Measurements from ENCODE around the gene BRSK1.

BRSK1 gene

DNA sequence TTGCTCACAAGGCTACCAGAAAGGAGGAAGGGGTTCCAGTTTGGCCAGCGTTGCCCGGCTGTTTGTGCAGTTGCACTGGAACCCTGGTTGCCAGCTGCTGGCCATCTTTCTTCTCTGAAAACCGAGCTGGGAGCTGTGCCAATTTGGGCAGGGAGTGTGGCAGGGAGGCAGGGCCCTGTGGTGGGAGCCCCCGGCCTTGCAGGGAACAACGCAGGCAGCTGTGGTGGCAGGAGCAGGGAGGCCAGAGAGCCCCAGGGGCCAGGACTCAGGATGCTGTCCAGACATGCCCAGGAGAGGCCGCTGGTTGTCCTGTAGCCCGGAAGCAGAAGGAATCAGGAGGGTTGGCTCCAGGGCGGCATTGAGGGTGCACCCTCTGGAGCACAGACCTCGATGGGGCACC is 60.6 kb downstream of the BRSK1 start:
- TF ChIP-seq Cebpa-rat (IDR thresholded peaks at IDR 0.05): no peak
- Histone ChIP-seq H3K4me3 (no peak overlapping the region), H3K4me2 (peak overlapping the region in 6 of 11 experiments; percentile 13 to 46 (median 26); a peak in 8 of 22 replicates), H3K27me3 (no peaks in the 10 kb centered on the region), H3K4me1 (peaks cover 19 to 83% (median 71%) of the 10 kb centered on the region in 10 experiments), H3K36me3 (peaks cover 16 to 66% (median 38%) of the 10 kb centered on the region in 11 experiments), H4K20me1 (peaks cover 6 to 56% (median 10%) of the 10 kb centered on the region in 11 experiments; a peak in 14 of 22 replicates), H3K9ac (peak overlapping the region in 6 of 11 experiments; percentile 20 to 63 (median 29); a peak in 6 of 22 replicates), H3K27ac (peak overlapping the region in 1 of 11 experiments; percentile 36; a peak in 1 of 22 replicates), H3K9me3 (replicated peaks in 1 of 11) (no peaks in the 10 kb centered on the region)

DNA sequence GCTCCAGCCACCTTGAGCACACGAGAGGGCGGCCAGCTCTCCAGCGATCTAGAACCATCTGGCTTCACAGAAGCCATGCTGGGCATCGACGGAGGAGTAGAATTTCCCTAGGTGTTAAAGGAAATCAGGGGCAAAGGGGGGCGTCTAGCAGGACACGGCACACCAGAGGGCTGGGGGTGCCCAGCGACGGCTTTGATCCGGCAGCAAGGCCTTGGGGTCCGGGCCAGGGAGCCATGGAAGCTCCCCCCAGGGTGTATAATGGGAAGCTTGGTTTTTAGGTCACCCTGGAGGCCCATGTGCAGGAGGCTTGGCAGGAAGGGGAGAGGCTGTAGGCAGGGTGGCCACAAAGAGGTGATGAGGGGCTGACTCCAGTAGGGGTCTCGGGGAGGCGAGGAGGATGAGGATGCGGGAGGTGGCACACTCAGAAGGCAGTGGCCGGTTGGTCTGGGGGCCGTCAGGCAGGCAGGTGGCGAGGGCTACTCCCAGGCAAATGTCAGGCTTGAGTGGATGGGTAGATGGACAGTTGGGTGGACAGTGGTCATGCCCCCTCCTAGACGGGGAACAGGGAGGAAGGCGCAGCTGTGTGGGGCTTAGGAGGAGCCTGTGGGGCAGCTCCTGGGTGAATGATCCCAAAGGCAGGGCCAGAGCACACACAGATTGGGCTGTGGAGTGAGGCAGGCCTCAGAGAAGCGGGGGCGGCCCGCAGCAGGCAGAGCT is 61.5 kb downstream of the BRSK1 start:
- H4K20me1 ChIP-seq: peaks cover 6 to 56% (median 10%) of the 10 kb centered on the region in 11 experiments; a peak in 14 of 22 replicates
- peaks cover 16 to 66% (median 38%) of the 10 kb centered on the region in 11 experiments for H3K36me3 ChIP-seq
- no peaks in the 10 kb centered on the region for H3K9me3 ChIP-seq (replicated peaks in 1 of 11)
- peak overlapping the region in 3 of 11 experiments; percentile 18 to 33 (median 19); a peak in 4 of 22 replicates for H3K9ac ChIP-seq
- H3K4me1 ChIP-seq: peaks cover 19 to 86% (median 72%) of the 10 kb centered on the region in 10 experiments
- H3K4me2 ChIP-seq: peak overlapping the region in 3 of 11 experiments; percentile 13 to 46 (median 31); a peak in 2 of 22 replicates
- no peak overlapping the region for H3K4me3 ChIP-seq
- H3K27me3 ChIP-seq: no peaks in the 10 kb centered on the region
- peak overlapping the region in 1 of 11 experiments; percentile 2; a peak in 1 of 22 replicates for H3K27ac ChIP-seq
- no peak for TF ChIP-seq Cebpa-rat (IDR thresholded peaks at IDR 0.05)

DNA sequence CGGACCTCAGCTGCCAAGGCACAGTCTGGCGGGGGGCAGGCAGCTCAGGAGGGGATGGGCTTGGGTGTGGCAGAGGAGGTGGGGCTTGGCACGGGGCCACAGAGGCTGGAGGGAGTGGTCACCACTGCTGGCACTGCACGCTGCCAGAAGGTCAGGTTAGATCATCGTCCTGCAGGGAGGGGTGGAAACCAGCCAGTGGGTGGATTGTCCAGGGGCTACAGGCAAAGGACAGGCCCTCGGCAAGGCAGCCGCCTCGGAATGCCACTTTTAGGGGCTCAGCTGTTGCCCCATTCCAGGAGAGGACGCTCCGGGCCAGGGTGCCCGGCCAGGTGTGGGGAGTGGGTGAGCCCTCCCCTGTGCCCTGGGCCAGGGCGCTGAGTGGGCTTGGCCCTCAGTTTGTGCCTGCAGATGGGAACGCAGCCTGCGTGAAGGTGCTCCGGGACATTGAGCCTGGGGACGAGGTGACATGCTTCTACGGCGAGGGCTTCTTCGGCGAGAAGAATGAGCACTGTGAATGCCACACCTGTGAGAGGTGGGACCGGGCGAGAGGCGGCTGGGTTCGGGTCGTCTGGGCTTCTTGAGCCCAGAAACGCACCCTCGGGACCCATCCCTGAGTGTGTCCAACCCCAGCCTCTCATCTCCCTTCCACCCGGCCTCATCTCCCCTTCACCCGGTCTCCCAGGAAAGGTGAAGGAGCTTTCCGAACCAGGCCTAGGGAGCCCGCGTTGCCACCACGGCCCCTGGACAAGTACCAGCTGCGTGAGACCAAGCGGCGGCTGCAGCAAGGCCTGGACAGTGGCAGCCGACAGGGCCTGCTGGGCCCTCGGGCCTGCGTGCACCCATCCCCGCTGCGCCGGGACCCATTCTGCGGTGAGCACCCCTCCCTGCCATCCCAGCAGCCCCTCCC is 62.3 kb downstream of the BRSK1 start:
- Histone ChIP-seq H3K27me3 (peaks cover 0 to under 1% (median 0%) of the 10 kb centered on the region in 11 experiments; a peak in 1 of 22 replicates), H3K9me3 (replicated peaks in 1 of 11) (no peaks in the 10 kb centered on the region), H3K4me2 (peak overlapping the region in 1 of 11 experiments; percentile 31; a peak in 1 of 22 replicates), H3K9ac (peak overlapping the region in 1 of 11 experiments; percentile 19; a peak in 2 of 22 replicates), H3K4me1 (peaks cover 19 to 87% (median 70%) of the 10 kb centered on the region in 10 experiments), H3K4me3 (no peak overlapping the region), H3K36me3 (peaks cover 16 to 66% (median 38%) of the 10 kb centered on the region in 11 experiments), H4K20me1 (peaks cover 6 to 56% (median 10%) of the 10 kb centered on the region in 11 experiments; a peak in 14 of 22 replicates), H3K27ac (peak overlapping the region in 1 of 11 experiments; percentile 2; a peak in 1 of 22 replicates)
- no peak for TF ChIP-seq Cebpa-rat (IDR thresholded peaks at IDR 0.05)

DNA sequence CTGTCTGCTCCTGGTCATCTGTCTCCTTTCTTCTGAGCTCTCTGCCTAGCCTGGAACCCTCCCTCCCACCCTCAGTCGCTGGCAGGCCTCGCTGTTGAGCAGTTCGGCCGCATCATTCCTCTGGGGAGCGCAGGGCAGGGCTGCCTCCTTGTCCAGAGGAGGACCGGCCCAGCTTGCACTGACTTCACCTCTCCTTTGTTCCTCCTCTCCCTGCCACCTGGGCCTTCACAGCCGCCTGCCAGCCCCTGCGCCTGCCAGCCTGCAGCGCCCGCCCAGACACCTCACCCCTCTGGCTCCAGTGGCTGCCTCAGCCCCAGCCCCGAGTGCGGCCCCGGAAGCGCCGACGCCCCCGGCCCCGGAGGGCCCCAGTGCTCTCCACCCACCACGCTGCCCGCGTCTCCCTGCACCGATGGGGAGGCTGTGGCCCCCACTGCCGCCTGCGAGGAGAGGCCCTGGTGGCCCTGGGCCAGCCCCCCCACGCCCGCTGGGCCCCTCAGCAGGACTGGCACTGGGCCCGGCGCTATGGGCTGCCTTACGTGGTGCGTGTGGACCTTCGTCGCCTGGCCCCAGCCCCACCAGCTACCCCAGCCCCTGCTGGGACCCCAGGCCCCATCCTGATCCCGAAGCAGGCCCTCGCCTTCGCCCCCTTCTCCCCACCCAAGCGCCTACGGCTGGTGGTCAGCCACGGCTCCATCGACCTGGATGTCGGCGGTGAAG is 63.1 kb downstream of the BRSK1 start:
- Histone ChIP-seq H4K20me1 (peaks cover 2 to 49% (median 4%) of the 10 kb centered on the region in 11 experiments; a peak in 14 of 22 replicates), H3K4me1 (peaks cover 20 to 88% (median 71%) of the 10 kb centered on the region in 10 experiments), H3K9ac (peak overlapping the region in 5 of 11 experiments; percentile 26 to 59 (median 43); a peak in 8 of 22 replicates), H3K36me3 (peaks cover 14 to 62% (median 36%) of the 10 kb centered on the region in 11 experiments), H3K27ac (peak overlapping the region in 2 of 11 experiments; percentile 21 to 41; a peak in 2 of 22 replicates), H3K9me3 (replicated peaks in 1 of 11) (no peaks in the 10 kb centered on the region), H3K4me2 (peak overlapping the region in 8 of 11 experiments; percentile 54 to 80 (median 64); a peak in 12 of 22 replicates), H3K27me3 (peaks cover 4 to 9% (median 6%) of the 10 kb centered on the region in 11 experiments), H3K4me3 (no peak overlapping the region)
- no peak for TF ChIP-seq Cebpa-rat (IDR thresholded peaks at IDR 0.05)

DNA sequence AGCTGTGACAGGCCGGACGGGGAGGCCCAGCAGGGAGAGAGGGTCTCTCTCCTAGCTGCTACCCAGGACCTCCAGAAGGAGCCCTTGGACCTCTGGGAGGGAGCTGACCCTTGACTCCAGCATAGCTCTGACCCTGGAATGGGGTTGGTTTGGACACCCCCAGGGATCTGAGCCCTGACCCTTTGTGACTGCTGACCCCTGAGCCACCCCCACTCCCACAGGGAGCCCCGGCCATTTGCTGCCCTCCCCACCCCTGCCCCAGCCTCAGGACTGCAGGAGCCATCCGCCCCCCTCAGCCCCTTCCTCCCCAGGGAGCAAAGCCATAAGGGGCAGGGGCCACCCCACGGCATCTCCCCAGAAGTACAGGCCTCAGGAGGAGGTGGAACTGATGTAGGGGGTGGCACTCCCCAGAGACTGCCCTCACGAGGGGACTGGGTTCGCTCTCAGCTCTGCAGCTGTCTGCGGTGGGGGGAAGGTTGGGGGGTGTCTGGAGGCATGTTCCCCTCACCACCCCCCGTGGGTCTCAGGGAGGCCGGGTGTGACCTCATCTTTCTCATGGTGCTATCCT is 63.7 kb downstream of the BRSK1 start:
- Histone ChIP-seq H3K27me3 (peaks cover 11 to 15% (median 13%) of the 10 kb centered on the region in 11 experiments), H3K27ac (peak overlapping the region in 3 of 11 experiments; percentile 21 to 41 (median 26); a peak in 4 of 22 replicates), H3K9ac (peak overlapping the region in 5 of 11 experiments; percentile 26 to 59 (median 43); a peak in 9 of 22 replicates), H4K20me1 (peaks cover 0 to 44% (median 0%) of the 10 kb centered on the region in 11 experiments; a peak in 4 of 22 replicates), H3K4me2 (peak overlapping the region; percentile 6 to 80 (median 57); a peak in 18 of 22 replicates), H3K9me3 (replicated peaks in 1 of 11) (no peaks in the 10 kb centered on the region), H3K4me1 (peaks cover 22 to 88% (median 71%) of the 10 kb centered on the region in 10 experiments), H3K36me3 (peaks cover 10 to 56% (median 30%) of the 10 kb centered on the region in 11 experiments; a peak in 21 of 22 replicates), H3K4me3 (no peak overlapping the region; a peak in 1 of 20 replicates)
- no peak for TF ChIP-seq Cebpa-rat (IDR thresholded peaks at IDR 0.05)

DNA sequence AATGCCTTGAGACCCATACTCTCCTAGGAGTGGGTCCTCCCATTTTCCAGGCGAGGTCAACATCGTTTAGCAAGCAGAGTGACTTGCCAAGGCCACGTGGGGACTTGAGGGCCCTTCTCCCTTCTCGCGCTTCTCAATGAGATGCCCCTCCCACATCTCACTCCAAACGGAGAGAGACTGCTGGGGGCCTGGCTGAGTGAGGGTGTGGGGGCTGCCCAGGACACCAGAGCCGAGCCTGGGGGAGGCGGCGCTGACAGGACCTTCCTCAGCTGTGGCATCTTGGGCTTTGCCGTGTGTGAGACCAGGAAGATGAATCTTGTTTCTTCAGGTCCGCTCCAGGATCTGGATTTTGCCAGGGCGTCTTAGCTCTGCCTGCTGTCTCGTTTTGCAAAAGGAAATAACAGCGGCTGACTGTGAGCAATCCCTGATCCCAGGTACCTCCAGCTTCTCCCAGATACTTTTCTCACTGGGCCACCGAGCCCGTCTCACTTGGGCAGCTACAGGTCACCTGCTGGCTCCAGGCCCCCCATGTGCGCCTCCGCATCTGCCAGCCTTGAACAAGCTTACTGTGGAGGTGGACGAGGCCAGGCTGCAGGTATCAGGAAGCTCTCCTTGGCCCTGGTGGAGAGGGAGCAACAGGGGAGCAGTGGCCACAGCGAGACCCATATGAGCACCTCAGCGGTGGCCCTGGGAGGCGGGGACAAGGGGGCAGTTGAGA is 64.7 kb downstream of the BRSK1 start:
- peak overlapping the region in 7 of 11 experiments; percentile 10 to 59 (median 41); a peak in 9 of 22 replicates for H3K9ac ChIP-seq
- peak overlapping the region in 4 of 11 experiments; percentile 5 to 41 (median 22); a peak in 5 of 22 replicates for H3K27ac ChIP-seq
- peaks cover under 1 to 46% (median 21%) of the 10 kb centered on the region in 11 experiments; a peak in 19 of 22 replicates for H3K36me3 ChIP-seq
- no peaks in the 10 kb centered on the region for H3K9me3 ChIP-seq (replicated peaks in 1 of 11)
- peaks cover 20 to 25% (median 22%) of the 10 kb centered on the region in 11 experiments for H3K27me3 ChIP-seq
- peak overlapping the region in 10 of 11 experiments; percentile 6 to 80 (median 57); a peak in 18 of 22 replicates for H3K4me2 ChIP-seq
- TF ChIP-seq Cebpa-rat (IDR thresholded peaks at IDR 0.05): no peak
- H3K4me1 ChIP-seq: peaks cover 24 to 88% (median 71%) of the 10 kb centered on the region in 10 experiments
- peaks cover 0 to 43% (median 0%) of the 10 kb centered on the region in 11 experiments; a peak in 5 of 22 replicates for H4K20me1 ChIP-seq
- H3K4me3 ChIP-seq: no peak overlapping the region
